GM21576 (cell line): ENCODE measurements around the gene UBL7.

Experiments
- ATAC-seq: cut with Tn5 transposase; IDR thresholded peaks from one replicate; pipeline ENCODE4 v1.9.1; 2021; ENCODE audit warnings: mild to moderate bottlenecking, moderate library complexity; ENCODE audit not compliant: unreplicated experiment

UBL7 gene

GRCh38 chr15:74410502-74410901 lies 50.5 kb downstream of the UBL7 start:
- no peak for ATAC-seq

- ATAC-seq = no peak
These were observed 51.7 kb downstream of the UBL7 start for GRCh38 chr15:74409225-74409624.

- no peak for ATAC-seq
These were observed 52.1 kb downstream of the UBL7 start for GRCh38 chr15:74408815-74409214.

GRCh38 chr15:74408385-74408784 lies 52.6 kb downstream of the UBL7 start:
- ATAC-seq = no peak

GRCh38 chr15:74406992-74407705 lies 53.8 kb downstream of the UBL7 start:
- no peak for ATAC-seq

- no peak for ATAC-seq
These were observed 54.4 kb downstream of the UBL7 start for GRCh38 chr15:74406517-74406916.

- ATAC-seq = no peak
These were observed 55.1 kb downstream of the UBL7 start for GRCh38 chr15:74405823-74406222.

GRCh38 chr15:74403991-74404563 lies 56.9 kb downstream of the UBL7 start:
- peak; percentile 22 for ATAC-seq

GRCh38 chr15:74403588-74403919 lies 57.4 kb downstream of the UBL7 start:
- no peak for ATAC-seq

- ATAC-seq = no peak
These were observed 57.9 kb downstream of the UBL7 start for GRCh38 chr15:74402873-74403587.

- ATAC-seq = no peak
These were observed 58.6 kb downstream of the UBL7 start for GRCh38 chr15:74402337-74402841.

GRCh38 chr15:74400915-74401757 lies 59.8 kb downstream of the UBL7 start:
- ATAC-seq = no peak

GRCh38 chr15:74400313-74400860 lies 60.6 kb downstream of the UBL7 start:
- ATAC-seq = no peak

- no peak for ATAC-seq
These were observed 61.2 kb downstream of the UBL7 start for GRCh38 chr15:74399511-74400312.

- no peak for ATAC-seq
These were observed 61.9 kb downstream of the UBL7 start for GRCh38 chr15:74399100-74399499.

GRCh38 chr15:74398183-74398582 lies 62.8 kb downstream of the UBL7 start:
- no peak for ATAC-seq

- ATAC-seq = no peak
These were observed 63.5 kb downstream of the UBL7 start for GRCh38 chr15:74397239-74398068.

GRCh38 chr15:74396445-74397238 lies 64.3 kb downstream of the UBL7 start:
- ATAC-seq = peak; percentile 40

GRCh38 chr15:74396146-74396438 lies 64.9 kb downstream of the UBL7 start:
- peak; percentile 3 for ATAC-seq
